ENCODE results near the gene FAAP24.

DNA sequence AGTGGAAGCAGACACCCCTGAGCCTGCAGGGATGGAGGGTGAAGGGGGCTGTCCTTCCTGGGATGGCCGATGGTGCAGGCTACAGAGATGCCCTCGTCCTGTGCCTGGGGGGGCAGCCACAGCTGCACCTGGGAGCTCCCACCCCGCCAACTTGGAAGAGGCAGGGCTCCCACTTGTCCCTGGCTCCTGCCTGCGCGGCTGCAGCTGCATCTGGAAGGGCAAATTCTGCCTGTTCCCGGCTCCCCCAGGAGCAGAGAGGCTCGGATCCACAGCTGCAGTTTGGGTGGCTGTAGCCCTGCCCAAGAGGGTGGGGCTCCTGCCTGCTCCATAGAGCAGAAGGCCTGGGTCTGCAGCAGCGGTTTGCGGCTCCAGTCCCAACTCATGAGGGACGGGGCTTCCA lies 2.5 kb upstream of the FAAP24 start:
- no peak for TF ChIP-seq CTCF (IDR thresholded peaks at IDR 0.05)
- TF ChIP-seq POLR2A (IDR thresholded peaks at IDR 0.05) = no peak
- no peak for TF ChIP-seq POLR2AphosphoS5 (IDR thresholded peaks at IDR 0.05)

All from transverse colon (tissue), 4 donors.